ENCODE results near the gene SGPP2.
"Not testable (repeated sequence)": the region's sequence is repeated elsewhere in the genome, so short reads cannot be mapped to it uniquely, and the experiment has no call there.

The SGPP2 gene

GRCh38 chr2:222430071-222430470, 5.7 kb downstream of the SGPP2 start:
- no peaks in the 10 kb centered on the region for H3K9me3 ChIP-seq
- no peak for TF ChIP-seq CTCF (IDR thresholded peaks at IDR 0.05)
- peaks cover 43% of the 10 kb centered on the region for H3K27me3 ChIP-seq
- no peak overlapping the region for H3K4me3 ChIP-seq (ENCODE audit: low read depth in 1 of 2, low read length in 1 of 2)
- no peak overlapping the region for H3K27ac ChIP-seq
- peaks cover 2 to 11% of the 10 kb centered on the region in 2 experiments for H3K4me1 ChIP-seq (ENCODE audit: control insufficient read depth in 1 of 2, insufficient read depth in 1 of 2, low read depth in 1 of 2, low read length in 1 of 2)
- no peaks in the 10 kb centered on the region for H3K36me3 ChIP-seq

- Histone ChIP-seq H3K9me3 (no peaks in the 10 kb centered on the region), H3K27ac (no peak overlapping the region), H3K27me3 (peaks cover 37% of the 10 kb centered on the region), H3K4me3 (ENCODE audit: low read depth in 1 of 2, low read length in 1 of 2) (no peak overlapping the region), H3K36me3 (no peaks in the 10 kb centered on the region), H3K4me1 (ENCODE audit: control insufficient read depth in 1 of 2, insufficient read depth in 1 of 2, low read depth in 1 of 2, low read length in 1 of 2) (peaks cover 0 to 5% of the 10 kb centered on the region in 2 experiments)
- no peak for TF ChIP-seq CTCF (IDR thresholded peaks at IDR 0.05)
Measured at GRCh38 chr2:222430681-222431080, 6.3 kb downstream of the SGPP2 start.

- peaks cover 25% of the 10 kb centered on the region for H3K27me3 ChIP-seq
- no peak for TF ChIP-seq CTCF (IDR thresholded peaks at IDR 0.05)
- no peak overlapping the region for H3K27ac ChIP-seq
- H3K4me3 ChIP-seq (ENCODE audit: low read depth in 1 of 2, low read length in 1 of 2) = no peak overlapping the region
- no peaks in the 10 kb centered on the region for H3K9me3 ChIP-seq
- H3K36me3 ChIP-seq = no peaks in the 10 kb centered on the region
- H3K4me1 ChIP-seq (ENCODE audit: control insufficient read depth in 1 of 2, insufficient read depth in 1 of 2, low read depth in 1 of 2, low read length in 1 of 2) = peaks cover 0 to 5% of the 10 kb centered on the region in 2 experiments
Measured at GRCh38 chr2:222431869-222432268, 7.5 kb downstream of the SGPP2 start.

GRCh38 chr2:222433332-222434173, 9.2 kb downstream of the SGPP2 start:
- no peak overlapping the region for H3K27ac ChIP-seq
- H3K4me1 ChIP-seq (ENCODE audit: control insufficient read depth in 1 of 2, insufficient read depth in 1 of 2, low read depth in 1 of 2, low read length in 1 of 2) = no peaks in the 10 kb centered on the region

GRCh38 chr2:222434204-222434603, 9.9 kb downstream of the SGPP2 start:
- no peaks in the 10 kb centered on the region for H3K4me1 ChIP-seq (ENCODE audit: control insufficient read depth in 1 of 2, insufficient read depth in 1 of 2, low read depth in 1 of 2, low read length in 1 of 2)
- no peak for TF ChIP-seq CTCF (IDR thresholded peaks at IDR 0.05)
- H3K27ac ChIP-seq = no peak overlapping the region

More at GRCh38 chr2:222433332-222434173, 9.2 kb downstream of the SGPP2 start:
- Histone ChIP-seq H3K4me3 (ENCODE audit: low read depth in 1 of 2, low read length in 1 of 2) (no peak overlapping the region), H3K27me3 (peaks cover 9% of the 10 kb centered on the region), H3K9me3 (no peaks in the 10 kb centered on the region), H3K36me3 (no peaks in the 10 kb centered on the region)
- TF ChIP-seq CTCF (IDR thresholded peaks at IDR 0.05) = no peak

GRCh38 chr2:222435400-222436039, 11.2 kb downstream of the SGPP2 start:
- not testable (repeated sequence) for H3K4me3 ChIP-seq (ENCODE audit: low read depth in 1 of 2, low read length in 1 of 2); H3K27me3 ChIP-seq; H3K4me1 ChIP-seq (ENCODE audit: control insufficient read depth in 1 of 2, insufficient read depth in 1 of 2, low read depth in 1 of 2, low read length in 1 of 2); H3K36me3 ChIP-seq; H3K27ac ChIP-seq; H3K9me3 ChIP-seq

More at GRCh38 chr2:222434204-222434603, 9.9 kb downstream of the SGPP2 start:
- Histone ChIP-seq H3K27me3 (peaks cover 3% of the 10 kb centered on the region), H3K36me3 (no peaks in the 10 kb centered on the region), H3K4me3 (ENCODE audit: low read depth in 1 of 2, low read length in 1 of 2) (no peak overlapping the region), H3K9me3 (no peaks in the 10 kb centered on the region)

Measured in neutrophil (primary cell).